Measurements from ENCODE around the gene MR1.

Gene MR1

GRCh38 chr1:181091309-181092040 lies 57.7 kb downstream of the MR1 start:
- DNase-seq (ENCODE audit: low read depth): no peak

- DNase-seq (ENCODE audit: low read depth): no peak
These were observed 58.3 kb downstream of the MR1 start for GRCh38 chr1:181092056-181092455.

GRCh38 chr1:181092883-181093458 lies 59.2 kb downstream of the MR1 start:
- no peak for DNase-seq (ENCODE audit: low read depth)

GRCh38 chr1:181094416-181095212 lies 60.8 kb downstream of the MR1 start:
- no peak for DNase-seq (ENCODE audit: low read depth)

- DNase-seq (ENCODE audit: low read depth): no peak
These were observed 61.5 kb downstream of the MR1 start for GRCh38 chr1:181095260-181095659.

- DNase-seq (ENCODE audit: low read depth): no peak
These were observed 62.0 kb downstream of the MR1 start for GRCh38 chr1:181095763-181096184.

- DNase-seq (ENCODE audit: low read depth): no peak
These were observed 63.5 kb downstream of the MR1 start for GRCh38 chr1:181097242-181097641.

GRCh38 chr1:181099152-181100014 lies 65.6 kb downstream of the MR1 start:
- DNase-seq (ENCODE audit: low read depth): no peak

- no peak for DNase-seq (ENCODE audit: low read depth)
These were observed 66.5 kb downstream of the MR1 start for GRCh38 chr1:181100015-181100905.

GRCh38 chr1:181100934-181101333 lies 67.2 kb downstream of the MR1 start:
- no peak for DNase-seq (ENCODE audit: low read depth)

- no peak for DNase-seq (ENCODE audit: low read depth)
These were observed 67.9 kb downstream of the MR1 start for GRCh38 chr1:181101581-181102226.

GRCh38 chr1:181102841-181103240 lies 69.1 kb downstream of the MR1 start:
- DNase-seq (ENCODE audit: low read depth): no peak

- no peak for DNase-seq (ENCODE audit: low read depth)
These were observed 69.6 kb downstream of the MR1 start for GRCh38 chr1:181103399-181103798.

- DNase-seq (ENCODE audit: low read depth): no peak
These were observed 70.4 kb downstream of the MR1 start for GRCh38 chr1:181104042-181104789.

GRCh38 chr1:181104790-181105133 lies 71.0 kb downstream of the MR1 start:
- no peak for DNase-seq (ENCODE audit: low read depth)

GRCh38 chr1:181105134-181106021 lies 71.6 kb downstream of the MR1 start:
- DNase-seq (ENCODE audit: low read depth): peak; percentile 93

- no peak for DNase-seq (ENCODE audit: low read depth)
These were observed 72.2 kb downstream of the MR1 start for GRCh38 chr1:181106022-181106312.

GRCh38 chr1:181106479-181106878 lies 72.7 kb downstream of the MR1 start:
- no peak for DNase-seq (ENCODE audit: low read depth)

GRCh38 chr1:181107711-181108110 lies 73.9 kb downstream of the MR1 start:
- no peak for DNase-seq (ENCODE audit: low read depth)
